Hepatocyte (in vitro differentiated cells): ENCODE results near the gene TCERG1. TPM values are rescaled to one million over a fixed set of nuclear protein-coding genes. Genes with fewer than 3 reads are reported as not detected.
A peak's percentile ranks its signal among the peaks of the same experiment; 100 is the strongest.

ENCODE experiments used
- DNase-seq: peaks from one replicate; pipeline ENCODE4 v3.0.0-alpha.2; 2016; ENCODE audit warnings: low spot score
- H2AFZ ChIP-seq: fragments of 200-600 bp; sonication (generic); 2 replicates; pipeline ENCODE4 v1.6.0; 2016; ENCODE audit warnings: antibody characterized with exemption, mild to moderate bottlenecking
- H3K27ac ChIP-seq: fragments of 200-600 bp; sonication (generic); 2 replicates; pipeline ENCODE4 v1.5.1; 2016; ENCODE audit warnings: mild to moderate bottlenecking
- H3K27me3 ChIP-seq: fragments of 200-600 bp; sonication (generic); 2 replicates; pipeline ENCODE4 v1.6.1; 2016
- H3K36me3 ChIP-seq: fragments of 200-600 bp; sonication (generic); replicated peaks from 2 replicates; pipeline ENCODE4 v1.5.1; 2016; ENCODE audit warnings: low read depth; ENCODE audit not compliant: insufficient read depth
- H3K4me1 ChIP-seq: fragments of 200-600 bp; sonication (generic); 2 replicates; pipeline ENCODE4 v1.5.1; 2016; ENCODE audit warnings: mild to moderate bottlenecking, moderate library complexity; ENCODE audit not compliant: insufficient read depth
- H3K4me2 ChIP-seq: fragments of 200-600 bp; sonication (generic); 2 replicates; pipeline ENCODE4 v1.6.0; 2016
- H3K4me3 ChIP-seq: fragments of 200-600 bp; sonication (generic); 2 replicates; pipeline ENCODE4 v1.5.1; 2016; ENCODE audit warnings: mild to moderate bottlenecking
- H3K79me2 ChIP-seq: fragments of 200-600 bp; sonication (generic); 2 replicates; pipeline ENCODE4 v1.6.0; 2017; ENCODE audit warnings: mild to moderate bottlenecking
- H3K9me2 ChIP-seq: fragments of 200-600 bp; sonication (generic); replicated peaks from 2 replicates; pipeline ENCODE4 v1.6.0; 2017; ENCODE audit warnings: mild to moderate bottlenecking; ENCODE audit not compliant: insufficient read depth
- H3K9me3 ChIP-seq: fragments of 200-600 bp; sonication (generic); 2 replicates; pipeline ENCODE4 v1.5.1; 2016; ENCODE audit warnings: low read depth, mild to moderate bottlenecking
- H4K20me1 ChIP-seq: fragments of 200-600 bp; sonication (generic); 2 replicates; pipeline ENCODE4 v1.6.0; 2016; ENCODE audit warnings: mild to moderate bottlenecking; ENCODE audit not compliant: insufficient read depth, poor library complexity, severe bottlenecking
- CTCF ChIP-seq: fragments of 200-600 bp; sonication (generic); IDR thresholded peaks from 2 replicates; pipeline ENCODE4 v1.5.1; 2016; ENCODE audit warnings: antibody characterized with exemption, mild to moderate bottlenecking; ENCODE audit not compliant: poor library complexity
- EZH2 ChIP-seq: fragments of 200-600 bp; sonication (generic); IDR thresholded peaks from 2 replicates; pipeline ENCODE4 v1.6.1; 2016; ENCODE audit warnings: antibody characterized with exemption, mild to moderate bottlenecking, borderline replicate concordance
- EZH2phosphoT487 ChIP-seq: fragments of 200-600 bp; sonication (generic); IDR thresholded peaks from one replicate; pipeline ENCODE4 v1.6.1; 2018; ENCODE audit warnings: antibody characterized with exemption, mild to moderate bottlenecking, low read depth, moderate library complexity; ENCODE audit not compliant: unreplicated experiment, severe bottlenecking
- WGBS: methylation state at CpG from one replicate; pipeline ENCODE4 v1.1.6; 2016; ENCODE audit warnings: low lambda C conversion rate; ENCODE audit errors: missing lambda C conversion rate; 5-methylcytosine and 5-hydroxymethylcytosine counted together
- polyA plus RNA-seq: library from polyadenylated mRNA; unstranded; fragments of >200 nt; fragmentation: Nextera tagmentation; extraction: Ambion mirVana; gene quantifications from 2 replicates; pipeline ENCODE4 v1.2.1, GENCODE V29; 2016
- total RNA-seq: library from RNA; depleted of rRNA; stranded (reverse); fragments of >200 nt; gene quantifications from 2 replicates; pipeline ENCODE4 v1.2.3, GENCODE V29; 2014

Gene TCERG1
- total RNA-seq = 56.8 and 68.1 TPM in 2 replicates
- 49.3 and 57.9 TPM in 2 replicates for polyA plus RNA-seq

- Histone ChIP-seq H3K4me2 (peak within 1 kb of the TSS; percentile 87), H4K20me1 (peaks cover 32% of the 10 kb centered on the region), H3K27me3 (no peaks in the 10 kb centered on the region), H3K36me3 (no peaks in the 10 kb centered on the region), H3K4me3 (peak within 1 kb of the TSS; percentile 59), H3K27ac (peak within 1 kb of the TSS; percentile 98), H2AFZ (peak within 1 kb of the TSS; percentile 61), H3K9me2 (no peaks in the 10 kb centered on the region), H3K9me3 (no peaks in the 10 kb centered on the region), H3K4me1 (peaks cover 10% of the 10 kb centered on the region), H3K79me2 (peaks cover 48% of the 10 kb centered on the region)
- WGBS = under 1% methylated on average over 59 of the region's 68 CpGs
- peak; percentile 82 for TF ChIP-seq CTCF
- no peak for TF ChIP-seq EZH2phosphoT487
- peak; percentile 100 for DNase-seq
These were observed at the start of gene TCERG1 for GRCh38 chr5:146446861-146447733. Gene TCERG1 (plus strand): TSS chr5:146447333. CDS start chr5:146447350, 17 bp downstream.

- Histone ChIP-seq H3K4me1 (no peaks in the 10 kb centered on the region), H3K9me3 (no peaks in the 10 kb centered on the region), H4K20me1 (no peaks in the 10 kb centered on the region), H3K36me3 (no peaks in the 10 kb centered on the region), H3K79me2 (no peaks in the 10 kb centered on the region), H3K27ac (no peak overlapping the region), H3K4me3 (no peak overlapping the region), H3K27me3 (peaks cover 14% of the 10 kb centered on the region), H2AFZ (no peak overlapping the region), H3K9me2 (no peaks in the 10 kb centered on the region), H3K4me2 (no peak overlapping the region)
- 86% methylated on average over 4 of the region's 4 CpGs for WGBS
- TF ChIP-seq EZH2phosphoT487 (no peak), CTCF (no peak), EZH2 (no peak)
- DNase-seq = no peak
These were observed 48.3 kb upstream of the TCERG1 start for GRCh38 chr5:146398826-146399225.

GRCh38 chr5:146399481-146399880, 47.7 kb upstream of the TCERG1 start:
- H3K36me3 ChIP-seq = no peaks in the 10 kb centered on the region
- H3K9me2 ChIP-seq = no peaks in the 10 kb centered on the region
- H3K9me3 ChIP-seq = no peaks in the 10 kb centered on the region
- no peak overlapping the region for H2AFZ ChIP-seq
- WGBS = 89% methylated on average over 1 of the region's 1 CpG
- DNase-seq = no peak
- no peak for TF ChIP-seq CTCF
- no peak for TF ChIP-seq EZH2
- TF ChIP-seq EZH2phosphoT487 = no peak
- H3K79me2 ChIP-seq = no peaks in the 10 kb centered on the region
- no peaks in the 10 kb centered on the region for H3K4me1 ChIP-seq
- peaks cover 10% of the 10 kb centered on the region for H3K27me3 ChIP-seq
- H3K4me3 ChIP-seq = no peak overlapping the region
- no peak overlapping the region for H3K27ac ChIP-seq
- no peaks in the 10 kb centered on the region for H4K20me1 ChIP-seq
- no peak overlapping the region for H3K4me2 ChIP-seq
